ENCODE data around the gene ZNF281. TPM values are rescaled to one million over a fixed set of nuclear protein-coding genes. Genes with fewer than 3 reads are reported as not detected.
A peak's percentile ranks its signal among the peaks of the same experiment; 100 is the strongest.

Gene ZNF281
- total and polyA plus RNA-seq, 9 of the 15 experiments (the other 6 are each of a cell fraction or from before 2014, with no cell fraction given) = 9.6 to 24.9 (median 16.5) TPM

DNA sequence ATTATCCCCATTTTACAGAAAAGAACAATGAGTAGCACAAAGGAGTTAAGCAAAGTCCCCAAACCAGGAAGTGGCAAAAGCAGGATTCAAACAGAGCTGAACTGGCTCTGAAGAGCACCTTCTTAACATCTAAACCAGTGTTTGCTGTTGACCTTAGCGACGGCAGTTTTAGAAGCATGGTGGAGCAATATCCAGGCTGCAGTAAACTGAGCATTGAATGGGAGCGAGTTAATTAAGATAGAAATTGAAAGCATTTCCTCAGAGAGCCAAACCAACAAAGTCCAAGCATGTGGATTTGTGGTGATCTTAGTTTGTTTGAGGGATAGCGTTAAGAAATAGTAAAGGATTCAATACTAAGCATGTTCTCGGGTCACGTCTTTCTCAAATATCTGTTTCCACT lies 13.4 kb upstream of the ZNF281 start:
- 0 out of 2 replicates have a peak, but pooled peaks have one; percentile 22 for TF ChIP-seq KLF13 (tag; IDR thresholded peaks at IDR 0.05; ENCODE audit: borderline replicate concordance, low read depth)
- TF ChIP-seq, protein P1, sequence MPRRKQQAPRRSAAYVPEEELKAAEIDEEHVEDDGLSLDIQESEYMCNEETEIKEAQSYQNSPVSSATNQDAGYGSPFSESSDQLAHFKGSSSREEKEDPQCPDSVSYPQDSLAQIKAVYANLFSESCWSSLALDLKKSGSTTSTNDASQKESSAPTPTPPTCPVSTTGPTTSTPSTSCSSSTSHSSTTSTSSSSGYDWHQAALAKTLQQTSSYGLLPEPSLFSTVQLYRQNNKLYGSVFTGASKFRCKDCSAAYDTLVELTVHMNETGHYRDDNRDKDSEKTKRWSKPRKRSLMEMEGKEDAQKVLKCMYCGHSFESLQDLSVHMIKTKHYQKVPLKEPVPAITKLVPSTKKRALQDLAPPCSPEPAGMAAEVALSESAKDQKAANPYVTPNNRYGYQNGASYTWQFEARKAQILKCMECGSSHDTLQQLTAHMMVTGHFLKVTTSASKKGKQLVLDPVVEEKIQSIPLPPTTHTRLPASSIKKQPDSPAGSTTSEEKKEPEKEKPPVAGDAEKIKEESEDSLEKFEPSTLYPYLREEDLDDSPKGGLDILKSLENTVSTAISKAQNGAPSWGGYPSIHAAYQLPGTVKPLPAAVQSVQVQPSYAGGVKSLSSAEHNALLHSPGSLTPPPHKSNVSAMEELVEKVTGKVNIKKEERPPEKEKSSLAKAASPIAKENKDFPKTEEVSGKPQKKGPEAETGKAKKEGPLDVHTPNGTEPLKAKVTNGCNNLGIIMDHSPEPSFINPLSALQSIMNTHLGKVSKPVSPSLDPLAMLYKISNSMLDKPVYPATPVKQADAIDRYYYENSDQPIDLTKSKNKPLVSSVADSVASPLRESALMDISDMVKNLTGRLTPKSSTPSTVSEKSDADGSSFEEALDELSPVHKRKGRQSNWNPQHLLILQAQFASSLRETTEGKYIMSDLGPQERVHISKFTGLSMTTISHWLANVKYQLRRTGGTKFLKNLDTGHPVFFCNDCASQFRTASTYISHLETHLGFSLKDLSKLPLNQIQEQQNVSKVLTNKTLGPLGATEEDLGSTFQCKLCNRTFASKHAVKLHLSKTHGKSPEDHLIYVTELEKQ (CRISPR knock-in tag; IDR thresholded peaks at IDR 0.05) = no peak
- ChIA-PET CTCF (ENCODE audit: low intra/inter-chr PET ratio) (no interaction called here), POLR2A (interaction anchor here (0.9 kb wide), 1 partner anchor 10 kb away, joined by 3 read pairs; no protein-coding TSS in a partner anchor)
- Histone ChIP-seq H3K4me2 (ENCODE audit: insufficient read depth, low read length) (no peak overlapping the region; the same call in 1 of the 2 replicates), H2AFZ (ENCODE audit: low read depth, low read length) (peak overlapping the region; percentile 72), H3K36me3 (ENCODE audit: control insufficient read depth, insufficient read depth, low read length) (no peaks in the 10 kb centered on the region), H3K27ac (ENCODE audit: extremely low read depth, low read depth, low read length) (no peak overlapping the region), H3K79me2 (ENCODE audit: control insufficient read depth, insufficient read depth, low read length) (no peaks in the 10 kb centered on the region), H4K20me1 (replicated peaks; ENCODE audit: control insufficient read depth, insufficient read depth, low read length) (no peaks in the 10 kb centered on the region), H3K9me3 (replicated peaks; ENCODE audit: control insufficient read depth, insufficient read depth, low read depth, low read length) (no peaks in the 10 kb centered on the region; the same call in 1 of the 2 replicates), H3K9me1 (ENCODE audit: control insufficient read depth, insufficient read depth, low read length) (no peaks in the 10 kb centered on the region), H3K4me3 (no peak overlapping the region), H3K27me3 (ENCODE audit: control insufficient read depth in 2 of 2, insufficient read depth in 2 of 2, low read length in 2 of 2) (no peaks in the 10 kb centered on the region), H3K4me1 (replicated peaks in 1 of 2; ENCODE audit: control insufficient read depth in 2 of 2, insufficient read depth in 2 of 2, low read length in 2 of 2) (peaks cover 0 to 3% of the 10 kb centered on the region in 2 experiments; a peak in 1 of 5 replicates), H3K9ac (ENCODE audit: insufficient read depth in 1 of 2, low read depth in 2 of 2, low read length in 2 of 2) (no peak overlapping the region)
- DNase-seq (ENCODE audit: extremely low read depth in 1 of 4, low spot score in 3 of 4) (no peak), ATAC-seq (peak; percentile 28), FAIRE-seq (no peak)
- in situ Hi-C loops (cut with MboI) (no loop called here), intact Hi-C loops (cut with micrococcal nuclease) (no loop called here)
- no TSS peak for BruUV-seq (replicated peaks)
- WGBS (ENCODE audit: insufficient coverage, low coverage, missing lambda C conversion rate) = 23% methylated on average over 6 of the region's 6 CpGs

All from K562 (cell line).